Measurements from ENCODE around the gene RUVBL2.

The RUVBL2 gene

DNA sequence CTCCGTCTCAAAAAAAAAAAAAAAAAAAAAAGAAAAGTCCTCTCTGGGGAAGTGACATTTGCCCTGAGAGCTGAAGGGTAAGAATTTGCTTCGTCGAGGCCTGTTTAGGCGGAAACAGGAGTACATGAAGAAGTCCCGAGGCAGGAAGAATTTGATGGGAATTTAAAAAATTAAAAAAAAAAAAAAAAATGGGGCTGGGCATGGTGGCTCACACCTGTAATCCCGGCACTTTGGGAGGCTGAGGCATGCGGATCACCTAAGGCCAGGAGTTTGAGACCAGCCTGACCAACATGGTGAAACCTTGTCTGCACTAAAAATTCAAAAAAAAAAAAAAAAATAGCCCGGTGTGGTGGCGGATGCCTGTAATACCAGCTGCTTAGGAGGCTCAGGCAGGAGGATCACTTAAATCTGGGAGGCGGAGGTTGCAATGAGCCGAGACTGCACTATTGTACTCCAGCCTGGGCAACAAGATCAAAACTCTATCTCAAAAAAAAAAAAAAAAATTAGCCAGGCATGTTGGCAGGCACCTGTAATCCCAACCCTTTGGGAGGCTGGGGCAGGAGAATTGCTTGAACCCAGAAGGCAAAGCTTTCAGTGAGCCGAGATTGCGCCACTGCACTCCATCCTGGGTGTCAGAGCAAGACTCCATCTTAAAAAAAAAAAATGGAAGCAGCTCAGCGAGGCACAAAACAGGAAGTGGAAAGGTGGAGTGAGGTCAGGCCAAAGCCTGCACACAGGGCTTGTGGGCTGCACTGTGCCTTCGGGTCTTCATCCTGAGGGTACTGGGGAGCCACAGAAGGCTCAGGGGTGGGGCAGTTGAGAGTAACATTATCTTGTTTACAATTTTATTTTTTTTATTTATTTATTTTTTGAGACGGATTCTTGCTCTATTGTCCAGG, 34.1 kb upstream of the RUVBL2 start:
- Histone ChIP-seq H3K9me3 (no peaks in the 10 kb centered on the region), H3K36me3 (replicated peaks) (peaks cover 5% of the 10 kb centered on the region; the same call in 1 of the 2 replicates), H3K4me3 (no peak overlapping the region), H3K4me1 (peaks cover 21% of the 10 kb centered on the region), H3K27me3 (ENCODE audit: low read depth) (no peaks in the 10 kb centered on the region)
- no peak for DNase-seq (ENCODE audit: low spot score in 2 of 2)
- in situ Hi-C loops (cut with MboI; ENCODE audit: low sequenced_read_pairs), result loop anchor here (10.0 kb wide), 1 partner anchor 315 kb away; the partner anchor contains the start of gene CA11

DNA sequence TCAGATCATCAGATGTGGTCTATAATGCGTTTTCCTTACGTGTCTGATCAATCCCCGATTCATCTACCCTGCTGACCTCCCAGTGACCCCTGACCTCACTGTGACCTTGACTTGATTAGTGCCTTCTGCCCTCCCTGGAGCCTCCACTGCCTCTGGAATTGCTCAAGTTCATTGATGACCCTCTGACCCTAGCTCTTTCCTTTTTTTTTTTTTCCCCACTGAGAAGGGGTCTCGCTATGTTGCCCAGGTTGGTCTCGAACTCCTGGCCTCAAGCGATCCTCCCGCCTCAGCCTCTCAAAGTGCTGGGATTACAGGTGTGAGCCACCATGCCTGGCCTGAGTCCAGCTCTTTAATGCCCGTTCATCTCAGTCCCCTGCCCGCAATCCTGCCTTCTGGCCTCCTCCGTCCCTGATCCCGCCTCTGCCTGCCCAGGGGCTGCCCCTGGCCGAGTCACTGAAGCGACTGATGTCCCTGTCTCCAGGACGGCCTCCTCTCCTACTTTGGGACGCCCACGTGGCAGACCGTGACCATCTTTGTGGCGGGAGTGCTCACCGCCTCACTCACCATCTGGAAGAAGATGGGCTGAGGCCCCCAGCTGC, 32.5 kb upstream of the RUVBL2 start:
- in situ Hi-C loops (cut with MboI; ENCODE audit: low sequenced_read_pairs), result loop anchor here (10.0 kb wide), 1 partner anchor 316 kb away; the partner anchor contains the start of gene CA11
- Histone ChIP-seq H3K9me3 (no peaks in the 10 kb centered on the region), H3K27me3 (ENCODE audit: low read depth) (no peaks in the 10 kb centered on the region), H3K4me3 (no peak overlapping the region), H3K4me1 (peaks cover 16% of the 10 kb centered on the region), H3K36me3 (replicated peaks) (peaks cover 11% of the 10 kb centered on the region)
- DNase-seq (ENCODE audit: low spot score in 2 of 2), result no peak

DNA sequence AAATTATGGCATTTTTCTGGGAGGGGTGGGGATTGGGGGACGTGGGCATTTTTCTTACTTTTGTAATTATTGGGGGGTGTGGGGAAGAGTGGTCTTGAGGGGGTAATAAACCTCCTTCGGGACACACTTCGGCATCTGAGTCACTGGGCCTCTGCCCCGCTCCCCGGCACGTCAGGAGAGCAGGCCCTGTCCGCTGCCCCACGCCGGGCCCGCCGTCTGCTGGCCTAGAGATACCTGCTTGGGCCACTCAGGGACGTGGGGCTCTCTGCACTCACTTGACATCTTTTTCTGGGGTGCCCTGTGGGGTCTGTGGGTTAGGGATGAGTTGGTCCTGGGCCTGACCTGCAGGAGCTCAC, 32.0 kb upstream of the RUVBL2 start:
- peaks cover 15% of the 10 kb centered on the region for H3K36me3 ChIP-seq (replicated peaks)
- H3K4me3 ChIP-seq, result no peak overlapping the region
- in situ Hi-C loops (cut with MboI; ENCODE audit: low sequenced_read_pairs), result loop anchor here (10.0 kb wide), 1 partner anchor 317 kb away; the partner anchor contains the start of gene CA11
- DNase-seq (ENCODE audit: low spot score in 2 of 2), result no peak
- H3K27me3 ChIP-seq (ENCODE audit: low read depth), result no peaks in the 10 kb centered on the region
- H3K4me1 ChIP-seq, result peaks cover 16% of the 10 kb centered on the region
- H3K9me3 ChIP-seq, result no peaks in the 10 kb centered on the region

DNA sequence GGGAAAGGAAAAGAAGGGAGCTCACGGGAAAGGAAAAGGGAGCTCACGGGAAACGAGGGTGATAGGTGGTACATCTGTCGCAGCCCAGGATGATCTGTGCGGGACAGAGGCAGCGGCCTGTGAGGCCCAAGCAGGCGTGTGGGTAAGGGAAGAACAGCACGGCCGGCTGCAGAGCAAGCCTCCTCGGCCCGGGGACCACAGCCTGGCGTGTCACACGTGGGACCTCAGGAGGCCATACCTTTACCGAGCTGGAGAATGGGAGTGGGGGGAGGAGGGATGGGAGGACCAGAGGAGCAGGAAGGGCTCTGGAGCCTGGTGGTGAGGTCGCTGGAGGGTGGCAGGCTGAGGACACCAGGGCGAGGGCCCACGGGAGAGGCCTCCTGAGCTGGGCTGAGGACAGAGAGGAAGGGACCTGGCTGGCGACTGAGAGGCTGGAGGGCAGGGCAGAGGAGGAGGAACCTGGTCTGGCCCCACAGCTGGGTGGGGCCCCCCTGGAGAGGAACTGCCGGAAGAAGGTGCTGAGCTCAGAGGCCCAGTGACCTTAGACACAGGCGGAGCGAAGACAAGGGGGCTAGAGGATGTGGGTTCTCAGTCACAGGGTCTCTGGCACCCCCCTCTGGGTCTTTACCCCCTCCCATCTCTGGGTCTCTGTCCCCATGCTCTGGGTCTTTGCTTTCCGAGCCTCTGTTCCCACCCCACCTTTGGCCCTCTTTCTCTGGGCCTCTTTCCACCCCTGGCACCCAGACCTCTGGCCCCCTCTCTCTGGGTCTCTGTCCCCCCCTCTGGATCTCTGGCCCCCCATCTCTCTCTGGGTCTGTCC, 31.4 kb upstream of the RUVBL2 start:
- DNase-seq (ENCODE audit: low spot score in 2 of 2), result peak in 1 of 2 experiments; percentile 37
- Histone ChIP-seq H3K27me3 (ENCODE audit: low read depth) (no peaks in the 10 kb centered on the region), H3K4me3 (no peak overlapping the region), H3K36me3 (replicated peaks) (peaks cover 20% of the 10 kb centered on the region), H3K9me3 (no peaks in the 10 kb centered on the region), H3K4me1 (peaks cover 16% of the 10 kb centered on the region)
- in situ Hi-C loops (cut with MboI; ENCODE audit: low sequenced_read_pairs), result loop anchor here (10.0 kb wide), 1 partner anchor 317 kb away; the partner anchor contains the start of gene CA11

DNA sequence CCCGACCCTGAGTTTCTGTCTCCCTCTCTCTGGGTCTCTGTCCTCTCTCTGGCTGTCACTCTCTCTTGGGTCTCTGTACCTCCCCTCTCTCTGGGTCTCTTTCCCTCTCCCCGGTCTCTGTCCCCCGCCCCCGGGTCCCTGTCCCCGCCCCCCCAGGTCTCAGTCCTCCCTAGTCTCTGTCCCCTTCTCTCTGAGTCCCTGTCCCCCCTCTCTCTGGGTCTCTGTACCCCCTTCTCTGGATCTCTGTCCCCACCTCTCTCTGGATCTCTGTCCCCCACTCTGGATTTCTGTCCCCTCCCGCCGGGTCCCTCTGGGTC, 30.9 kb upstream of the RUVBL2 start:
- Histone ChIP-seq H3K4me1 (peaks cover 16% of the 10 kb centered on the region), H3K9me3 (no peaks in the 10 kb centered on the region), H3K27me3 (ENCODE audit: low read depth) (no peaks in the 10 kb centered on the region), H3K4me3 (no peak overlapping the region), H3K36me3 (replicated peaks) (peaks cover 23% of the 10 kb centered on the region)
- no peak for DNase-seq (ENCODE audit: low spot score in 2 of 2)
- in situ Hi-C loops (cut with MboI; ENCODE audit: low sequenced_read_pairs), result loop anchor here (10.0 kb wide), 1 partner anchor 318 kb away; the partner anchor contains the start of gene CA11

DNA sequence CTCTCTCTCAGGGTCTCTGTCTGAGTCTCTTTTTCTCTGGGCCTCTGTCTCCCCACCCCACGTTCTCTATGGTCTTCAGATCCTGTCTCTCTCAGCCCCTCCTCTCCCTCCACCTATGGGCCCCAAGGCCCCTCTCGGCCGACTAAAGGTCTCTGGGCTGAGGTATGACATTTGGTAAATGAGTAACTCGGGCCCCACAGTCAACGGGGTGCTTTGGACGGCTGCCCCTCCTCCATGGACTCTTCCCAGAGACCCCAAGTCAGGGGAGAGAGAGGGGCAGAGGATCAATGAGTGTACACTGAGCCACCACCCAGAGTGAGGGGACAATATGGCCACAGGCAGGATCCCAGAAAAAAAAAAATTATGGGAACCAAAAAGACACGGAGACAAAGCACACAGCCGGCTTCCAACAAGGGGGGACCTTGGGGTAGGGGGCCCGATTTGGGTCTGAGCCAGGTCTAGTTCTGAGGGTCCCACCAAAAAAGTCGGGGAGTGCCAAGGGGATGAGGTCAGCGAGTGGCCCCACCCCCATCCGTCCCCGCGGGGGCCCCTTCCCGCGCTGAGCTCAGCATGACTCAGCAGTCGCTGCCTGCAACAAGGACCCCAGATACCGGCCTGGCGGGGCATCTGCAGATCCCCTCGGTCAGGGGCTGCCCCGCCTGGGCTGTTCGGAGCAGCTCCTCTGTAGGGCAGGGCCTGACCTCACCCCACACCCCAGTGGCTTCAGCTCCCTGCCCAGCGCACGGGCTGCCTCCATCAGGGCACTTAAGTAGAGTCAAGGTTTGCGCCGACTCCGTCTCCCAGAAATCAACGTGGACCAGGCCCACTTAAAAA, 30.1 kb upstream of the RUVBL2 start:
- Histone ChIP-seq H3K27me3 (ENCODE audit: low read depth) (no peaks in the 10 kb centered on the region), H3K9me3 (no peaks in the 10 kb centered on the region), H3K4me1 (peaks cover 16% of the 10 kb centered on the region), H3K4me3 (no peak overlapping the region), H3K36me3 (replicated peaks) (peaks cover 31% of the 10 kb centered on the region)
- DNase-seq (ENCODE audit: low spot score in 2 of 2), result peak in 1 of 2 experiments; percentile 53
- in situ Hi-C loops (cut with MboI; ENCODE audit: low sequenced_read_pairs), result loop anchor here (10.0 kb wide), 1 partner anchor 319 kb away; the partner anchor contains the start of gene CA11

DNA sequence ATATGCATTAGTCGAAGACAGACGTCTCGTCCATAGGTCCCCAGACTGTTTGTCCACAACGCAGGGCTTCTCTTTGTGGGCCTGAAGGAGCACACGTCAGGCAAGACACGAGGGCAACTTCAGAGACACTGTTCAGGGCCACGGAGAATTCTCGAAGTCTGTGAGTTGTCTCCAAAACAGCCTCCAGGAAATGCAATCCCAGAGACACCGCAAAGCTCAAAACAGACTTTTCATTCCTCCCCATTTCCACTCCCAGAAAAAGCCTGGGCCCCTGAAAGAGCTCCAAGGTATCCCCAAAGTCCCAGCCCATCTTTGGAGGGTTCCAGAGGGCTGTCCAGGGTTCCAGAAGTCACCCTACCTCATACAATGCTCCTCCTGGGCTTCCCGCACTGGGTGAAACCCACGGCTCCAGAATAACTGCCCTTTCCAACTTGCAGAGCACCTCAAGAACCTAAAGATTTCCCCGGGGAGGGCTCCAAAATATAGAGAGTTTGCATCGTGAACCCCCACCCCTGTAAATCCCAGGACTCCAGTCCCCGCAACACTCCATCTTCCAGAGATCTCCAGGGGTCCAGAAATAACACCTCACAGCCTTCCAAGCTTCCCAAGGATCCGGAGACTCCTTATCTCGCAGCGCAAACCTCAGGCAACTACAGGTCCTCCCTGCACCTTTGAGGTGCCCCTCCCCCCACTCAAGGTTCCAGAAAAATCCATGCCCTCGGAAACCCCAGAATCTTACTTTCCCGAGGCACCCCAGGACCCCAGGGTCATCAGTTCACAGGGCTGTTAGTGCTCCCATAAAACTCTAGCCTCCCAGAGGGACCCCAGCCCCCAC, 29.3 kb upstream of the RUVBL2 start:
- H3K4me1 ChIP-seq, result peaks cover 16% of the 10 kb centered on the region
- no peaks in the 10 kb centered on the region for H3K27me3 ChIP-seq (ENCODE audit: low read depth)
- H3K9me3 ChIP-seq, result no peaks in the 10 kb centered on the region
- in situ Hi-C loops (cut with MboI; ENCODE audit: low sequenced_read_pairs), result loop anchor here (10.0 kb wide), 1 partner anchor 320 kb away; the partner anchor contains the start of gene CA11
- H3K4me3 ChIP-seq, result peak overlapping the region; percentile 91
- peaks cover 39% of the 10 kb centered on the region for H3K36me3 ChIP-seq (replicated peaks)
- DNase-seq (ENCODE audit: low spot score in 2 of 2), result no peak

DNA sequence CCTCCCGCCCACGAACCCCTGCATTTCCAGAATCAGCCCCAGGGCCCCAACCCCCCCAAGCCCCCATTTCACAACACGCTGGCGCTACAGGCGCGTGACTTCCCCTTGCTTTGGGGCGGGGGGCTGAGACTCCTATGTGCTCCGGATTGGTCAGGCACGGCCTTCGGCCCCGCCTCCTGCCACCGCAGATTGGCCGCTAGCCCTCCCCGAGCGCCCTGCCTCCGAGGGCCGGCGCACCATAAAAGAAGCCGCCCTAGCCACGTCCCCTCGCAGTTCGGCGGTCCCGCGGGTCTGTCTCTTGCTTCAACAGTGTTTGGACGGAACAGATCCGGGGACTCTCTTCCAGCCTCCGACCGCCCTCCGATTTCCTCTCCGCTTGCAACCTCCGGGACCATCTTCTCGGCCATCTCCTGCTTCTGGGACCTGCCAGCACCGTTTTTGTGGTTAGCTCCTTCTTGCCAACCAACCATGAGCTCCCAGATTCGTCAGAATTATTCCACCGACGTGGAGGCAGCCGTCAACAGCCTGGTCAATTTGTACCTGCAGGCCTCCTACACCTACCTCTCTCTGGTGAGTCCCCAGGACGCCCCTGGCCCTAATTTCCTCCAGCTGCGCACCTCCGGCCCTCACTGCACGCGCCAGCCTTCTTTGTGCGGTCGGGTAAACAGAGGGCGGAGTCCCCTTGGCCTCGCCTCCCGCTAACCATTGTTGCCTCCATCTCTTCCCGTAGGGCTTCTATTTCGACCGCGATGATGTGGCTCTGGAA, 28.5 kb upstream of the RUVBL2 start, which contains the start of gene FTL:
TSS of gene FTL (plus strand) at position 270 of the 766 bp plus-strand sequence. CDS start at position 469, 199 bp downstream.
- in situ Hi-C loops (cut with MboI; ENCODE audit: low sequenced_read_pairs), result loop anchor here (10.0 kb wide), 1 partner anchor 320 kb away; the partner anchor contains the start of gene CA11
- peaks cover 47% of the 10 kb centered on the region for H3K36me3 ChIP-seq (replicated peaks)
- H3K4me1 ChIP-seq, result peaks cover 16% of the 10 kb centered on the region
- peak; percentile 94 to 96 for DNase-seq (ENCODE audit: low spot score in 2 of 2)
- peak within 1 kb of the TSS; percentile 91 for H3K4me3 ChIP-seq
- H3K27me3 ChIP-seq (ENCODE audit: low read depth), result no peaks in the 10 kb centered on the region
- no peaks in the 10 kb centered on the region for H3K9me3 ChIP-seq

DNA sequence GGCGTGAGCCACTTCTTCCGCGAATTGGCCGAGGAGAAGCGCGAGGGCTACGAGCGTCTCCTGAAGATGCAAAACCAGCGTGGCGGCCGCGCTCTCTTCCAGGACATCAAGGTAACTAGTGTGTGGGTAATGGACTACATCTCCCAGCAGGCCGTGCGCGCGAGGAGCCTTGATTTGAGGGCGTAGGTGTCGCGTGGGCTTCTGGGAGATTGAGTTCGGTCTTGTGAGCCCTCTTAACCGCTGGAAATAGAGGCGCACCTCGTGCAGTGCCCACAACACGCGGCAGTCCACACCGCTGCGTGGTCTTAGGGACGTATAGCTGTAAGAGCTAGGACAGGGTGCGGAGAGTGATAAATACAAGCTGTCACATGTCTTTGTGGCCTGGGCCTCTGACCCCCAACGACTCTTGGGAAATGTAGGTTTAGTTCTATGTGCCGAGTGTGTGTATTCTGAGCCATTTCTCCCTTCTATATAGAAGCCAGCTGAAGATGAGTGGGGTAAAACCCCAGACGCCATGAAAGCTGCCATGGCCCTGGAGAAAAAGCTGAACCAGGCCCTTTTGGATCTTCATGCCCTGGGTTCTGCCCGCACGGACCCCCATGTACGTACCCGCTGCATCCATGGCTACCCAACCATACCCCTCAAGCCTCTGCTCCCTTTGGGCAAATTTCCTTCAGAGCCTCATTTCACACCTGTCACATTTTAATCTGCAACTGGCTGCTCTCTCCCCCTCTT, 27.7 kb upstream of the RUVBL2 start:
- H3K27me3 ChIP-seq (ENCODE audit: low read depth), result no peaks in the 10 kb centered on the region
- H3K4me3 ChIP-seq, result peak overlapping the region; percentile 91
- peak; percentile 84 to 93 for DNase-seq (ENCODE audit: low spot score in 2 of 2)
- H3K36me3 ChIP-seq (replicated peaks), result peaks cover 55% of the 10 kb centered on the region
- in situ Hi-C loops (cut with MboI; ENCODE audit: low sequenced_read_pairs), result loop anchor here (10.0 kb wide), 1 partner anchor 321 kb away; the partner anchor contains the start of gene CA11
- H3K9me3 ChIP-seq, result no peaks in the 10 kb centered on the region
- H3K4me1 ChIP-seq, result peaks cover 16% of the 10 kb centered on the region

DNA sequence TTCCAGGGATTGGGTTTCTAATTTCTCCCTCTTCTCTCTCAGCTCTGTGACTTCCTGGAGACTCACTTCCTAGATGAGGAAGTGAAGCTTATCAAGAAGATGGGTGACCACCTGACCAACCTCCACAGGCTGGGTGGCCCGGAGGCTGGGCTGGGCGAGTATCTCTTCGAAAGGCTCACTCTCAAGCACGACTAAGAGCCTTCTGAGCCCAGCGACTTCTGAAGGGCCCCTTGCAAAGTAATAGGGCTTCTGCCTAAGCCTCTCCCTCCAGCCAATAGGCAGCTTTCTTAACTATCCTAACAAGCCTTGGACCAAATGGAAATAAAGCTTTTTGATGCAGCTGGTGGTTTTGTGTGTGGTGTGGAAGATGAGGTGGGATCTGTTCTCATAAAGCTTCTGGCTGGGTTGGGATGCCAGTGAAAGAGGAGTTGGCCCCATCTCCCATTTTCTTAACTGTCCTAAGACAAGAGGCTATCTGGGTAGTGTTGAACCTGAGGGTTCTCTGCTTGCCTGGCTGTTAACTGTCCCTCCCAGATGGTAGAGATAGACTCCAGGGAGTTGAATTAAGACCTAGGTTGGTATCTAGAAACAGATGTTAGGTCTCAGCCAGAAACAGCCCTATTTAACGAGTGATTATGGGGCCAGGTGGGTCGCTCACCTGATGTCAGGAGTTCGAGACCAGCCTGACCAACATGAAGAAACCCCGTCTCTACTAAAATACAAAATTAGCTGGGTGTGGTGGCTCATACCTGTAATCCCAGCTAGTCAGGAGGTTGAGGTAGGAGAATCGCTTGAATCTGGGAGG, 26.9 kb upstream of the RUVBL2 start:
- Histone ChIP-seq H3K36me3 (replicated peaks) (peaks cover 57% of the 10 kb centered on the region), H3K9me3 (no peaks in the 10 kb centered on the region), H3K4me1 (peaks cover 16% of the 10 kb centered on the region), H3K27me3 (ENCODE audit: low read depth) (no peaks in the 10 kb centered on the region), H3K4me3 (peak overlapping the region; percentile 91)
- no peak for DNase-seq (ENCODE audit: low spot score in 2 of 2)
- in situ Hi-C loops (cut with MboI; ENCODE audit: low sequenced_read_pairs), result loop anchor here (10.0 kb wide), 1 partner anchor 322 kb away; the partner anchor contains the start of gene CA11

All from HAP-1 (cell line).